Measurements from ENCODE around the gene DBH.

Gene DBH

GRCh38 chr9:133703591-133704399, 67.6 kb downstream of the DBH start:
- no peak overlapping the region for H3K4me3 ChIP-seq (ENCODE audit: low read depth, low read length)
- no peak for DNase-seq (ENCODE audit: low read depth)
- no peak for TF ChIP-seq CTCF (IDR thresholded peaks at IDR 0.05; ENCODE audit: insufficient read depth, low read depth, low read length, missing control alignments)

GRCh38 chr9:133704711-133705181, 68.6 kb downstream of the DBH start:
- H3K4me3 ChIP-seq (ENCODE audit: low read depth, low read length) = no peak overlapping the region
- DNase-seq (ENCODE audit: low read depth) = no peak
- TF ChIP-seq CTCF (IDR thresholded peaks at IDR 0.05; ENCODE audit: insufficient read depth, low read depth, low read length, missing control alignments) = no peak

- no peak for DNase-seq (ENCODE audit: low read depth)
- H3K4me3 ChIP-seq (ENCODE audit: low read depth, low read length) = no peak overlapping the region
- no peak for TF ChIP-seq CTCF (IDR thresholded peaks at IDR 0.05; ENCODE audit: insufficient read depth, low read depth, low read length, missing control alignments)
These were observed 69.4 kb downstream of the DBH start for GRCh38 chr9:133705576-133705975.

GRCh38 chr9:133706307-133707050, 70.3 kb downstream of the DBH start:
- no peak for DNase-seq (ENCODE audit: low read depth)
- TF ChIP-seq CTCF (IDR thresholded peaks at IDR 0.05; ENCODE audit: insufficient read depth, low read depth, low read length, missing control alignments) = no peak
- H3K4me3 ChIP-seq (ENCODE audit: low read depth, low read length) = no peak overlapping the region

- no peak for TF ChIP-seq CTCF (IDR thresholded peaks at IDR 0.05; ENCODE audit: insufficient read depth, low read depth, low read length, missing control alignments)
- H3K4me3 ChIP-seq (ENCODE audit: low read depth, low read length) = no peak overlapping the region
- no peak for DNase-seq (ENCODE audit: low read depth)
These were observed 71.1 kb downstream of the DBH start for GRCh38 chr9:133707065-133707762.

GRCh38 chr9:133707763-133708245, 71.6 kb downstream of the DBH start:
- TF ChIP-seq CTCF (IDR thresholded peaks at IDR 0.05; ENCODE audit: insufficient read depth, low read depth, low read length, missing control alignments) = no peak
- no peak overlapping the region for H3K4me3 ChIP-seq (ENCODE audit: low read depth, low read length)
- DNase-seq (ENCODE audit: low read depth) = no peak

Data from GM12865 (cell line).